Left forelimb (tissue), 1 donor: Measurements from ENCODE around the gene PRKAB1.

Source experiments
- DNase-seq: peaks from one replicate; pipeline ENCODE4 v3.0.0-alpha.2; 2018; ENCODE audit warnings: low spot score

The PRKAB1 gene

DNA sequence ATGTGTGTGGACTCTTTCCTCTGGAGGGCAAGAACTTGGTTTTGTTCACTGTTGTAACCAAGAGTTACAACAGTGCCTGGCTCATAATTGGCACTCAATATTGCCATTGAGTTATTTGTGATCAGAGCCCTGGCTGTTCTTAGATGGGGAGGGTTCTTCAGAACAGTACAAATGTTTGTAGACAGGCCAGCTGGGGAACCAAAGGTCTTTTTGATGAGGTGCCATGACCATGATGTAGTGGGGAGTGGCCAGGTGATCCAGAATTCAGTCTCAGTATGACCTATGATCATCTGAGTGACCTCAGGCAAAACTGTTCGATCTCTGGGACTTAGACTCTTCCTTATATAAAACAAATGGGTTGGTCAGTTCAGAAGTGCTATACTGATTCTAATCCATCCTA, 3.3 kb upstream of the PRKAB1 start:
- no peak for DNase-seq

- no peak for DNase-seq
These were observed 2.6 kb upstream of the PRKAB1 start for GRCh38 chr12:119665164-119665929.

DNA sequence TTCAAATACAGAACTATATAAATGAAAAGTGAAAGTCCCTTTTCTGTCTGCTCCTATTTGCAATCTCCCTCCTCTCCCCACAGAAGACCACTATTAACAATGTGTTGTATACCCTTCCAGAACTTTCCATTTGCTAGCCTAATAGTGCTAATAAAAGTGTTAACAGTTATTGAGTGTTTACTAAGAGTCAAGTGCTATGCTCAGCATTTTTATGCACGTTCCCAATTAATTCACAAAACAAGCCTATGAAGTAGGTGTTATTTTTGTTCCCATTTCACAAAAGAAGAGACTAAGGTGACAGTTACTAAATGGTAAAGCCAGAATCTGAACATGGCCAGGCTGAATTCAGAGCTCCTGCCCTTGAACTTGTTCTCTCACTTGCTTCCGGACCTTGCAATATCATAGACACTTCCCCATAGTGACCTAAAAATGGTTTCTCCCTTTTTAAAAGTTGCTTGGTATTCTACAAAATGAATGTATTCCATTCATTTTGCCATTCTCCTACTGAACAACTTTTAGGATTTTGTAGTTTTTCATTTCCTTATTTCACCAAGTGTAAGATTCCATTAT, 1.6 kb upstream of the PRKAB1 start:
- no peak for DNase-seq

DNA sequence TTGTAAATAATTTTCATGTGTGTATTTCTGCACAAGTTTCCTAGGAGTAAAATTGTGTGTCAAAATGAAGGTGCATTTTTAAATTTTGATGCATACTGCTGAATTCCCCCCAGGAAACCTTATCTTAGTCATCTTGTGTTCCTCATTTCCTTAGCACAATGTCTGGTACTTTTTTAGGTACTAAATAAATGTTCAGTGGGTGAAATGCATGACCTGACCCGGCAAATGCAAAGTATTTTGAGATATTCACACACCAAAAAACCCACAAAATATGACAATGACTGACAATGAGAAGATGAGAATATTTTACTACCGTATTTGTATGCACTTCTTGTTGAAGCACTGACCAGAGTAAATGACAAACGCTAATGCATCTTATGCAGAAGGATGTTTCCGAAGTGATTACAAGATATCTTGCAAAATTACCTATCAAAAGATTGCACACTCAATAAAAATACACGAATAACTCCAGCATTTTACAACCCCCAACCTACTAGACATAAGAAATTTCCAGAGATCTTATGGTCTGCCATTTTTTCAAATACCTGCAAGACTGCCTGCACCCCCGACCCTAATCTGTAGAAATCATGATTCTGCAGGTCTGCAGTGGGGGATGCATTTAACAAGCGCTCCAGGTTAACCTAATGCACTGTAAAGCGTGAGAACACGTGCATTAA, 895 bp upstream of the PRKAB1 start:
- DNase-seq: no peak

DNA sequence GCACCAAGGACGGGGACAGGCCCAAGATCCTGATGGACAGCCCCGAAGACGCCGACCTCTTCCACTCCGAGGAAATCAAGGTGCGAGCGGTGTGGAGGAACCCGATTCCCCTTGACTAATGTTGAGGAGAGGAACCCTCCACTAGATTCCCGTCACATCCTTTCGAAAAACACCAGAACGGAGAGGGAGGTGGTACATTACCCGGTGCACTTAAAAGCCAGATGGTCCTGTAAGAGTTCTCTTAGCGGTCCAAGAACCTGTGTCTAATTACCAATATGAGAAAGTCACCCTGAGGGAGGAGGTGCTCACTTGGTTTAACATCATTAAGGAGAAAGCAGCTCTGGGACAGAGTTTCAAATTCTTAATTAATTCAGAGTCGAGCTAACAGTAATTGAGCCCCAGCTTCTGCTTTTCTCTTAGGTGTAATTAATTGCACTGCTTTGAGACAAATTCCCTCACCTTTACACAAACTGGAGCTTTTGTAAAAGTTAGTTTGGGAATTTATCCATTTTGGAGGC, 450 bp downstream of the PRKAB1 start:
- no peak for DNase-seq

DNA sequence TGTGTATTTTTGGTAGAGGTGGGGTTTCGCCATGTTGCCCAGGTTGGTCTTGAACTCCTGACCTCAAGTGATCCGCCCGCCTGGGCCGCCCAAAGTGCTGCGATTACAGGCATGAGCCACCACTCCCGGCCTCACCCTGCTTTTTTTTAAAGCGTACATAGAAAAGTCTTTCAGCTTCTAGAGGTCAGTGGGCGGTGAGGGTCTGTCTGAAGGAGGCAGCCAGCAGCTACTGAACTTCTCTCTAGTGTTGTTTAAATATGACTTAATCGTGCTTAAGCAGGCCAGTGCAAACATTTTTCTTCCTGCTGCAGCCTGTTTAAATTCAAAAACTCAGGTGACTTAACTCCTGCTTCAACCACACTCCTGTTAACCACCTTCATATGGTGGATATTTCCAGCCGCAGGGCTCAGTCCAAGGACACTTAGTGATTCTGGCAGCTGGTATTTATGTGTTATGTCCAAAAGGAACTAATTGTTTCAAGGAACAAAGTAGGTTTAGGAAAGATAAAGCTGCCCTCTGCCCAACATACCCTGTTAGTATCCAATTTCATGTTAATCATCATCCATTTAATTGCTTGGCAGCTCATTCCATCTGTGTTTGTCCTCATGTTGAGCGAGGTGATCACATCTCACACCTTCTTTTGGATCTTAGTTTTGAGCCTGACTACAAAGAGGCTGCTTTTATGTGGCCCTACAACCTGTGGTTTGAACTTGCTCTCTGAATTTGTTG, 2.0 kb downstream of the PRKAB1 start:
- DNase-seq: no peak

DNA sequence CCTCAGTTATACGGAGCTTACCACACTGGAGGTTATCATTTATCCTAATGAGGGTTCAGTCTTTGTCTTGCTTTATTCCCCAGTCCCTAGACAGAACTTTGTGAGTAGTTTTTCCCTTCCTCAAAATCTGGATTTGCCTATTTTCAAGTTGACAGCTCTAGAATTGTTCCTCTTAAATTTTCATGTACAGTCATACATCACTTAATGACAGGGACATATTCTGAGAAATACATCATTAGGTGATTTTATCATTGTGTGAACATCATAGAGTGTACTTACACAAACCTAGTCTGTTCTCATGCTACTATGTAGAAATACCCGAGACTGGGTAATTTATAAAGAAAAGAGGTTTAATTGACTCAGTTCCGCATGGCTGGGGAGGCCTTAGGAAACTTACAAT, 3.1 kb downstream of the PRKAB1 start:
- no peak for DNase-seq

DNA sequence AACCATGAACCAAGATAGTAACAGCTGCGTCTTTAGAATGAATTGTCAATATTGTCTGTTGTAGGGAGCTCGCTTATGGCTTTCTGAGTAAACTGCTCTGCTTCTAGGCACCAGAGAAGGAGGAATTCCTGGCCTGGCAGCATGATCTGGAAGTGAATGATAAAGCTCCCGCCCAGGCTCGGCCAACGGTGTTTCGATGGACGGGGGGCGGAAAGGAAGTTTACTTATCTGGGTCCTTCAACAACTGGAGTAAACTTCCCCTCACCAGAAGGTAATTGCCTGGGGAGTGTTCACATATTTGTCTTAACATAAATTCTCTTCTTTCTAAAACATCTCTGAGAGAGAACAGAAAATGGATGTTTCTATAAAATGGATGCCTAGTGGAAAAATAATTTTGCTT, 4.3 kb downstream of the PRKAB1 start:
- no peak for DNase-seq

- no peak for DNase-seq
These were observed 5.7 kb downstream of the PRKAB1 start for GRCh38 chr12:119673634-119674033.

- no peak for DNase-seq
These were observed 6.6 kb downstream of the PRKAB1 start for GRCh38 chr12:119674560-119674959.

- no peak for DNase-seq
These were observed 8.1 kb downstream of the PRKAB1 start for GRCh38 chr12:119676022-119676421.

- no peak for DNase-seq
These were observed 8.6 kb downstream of the PRKAB1 start for GRCh38 chr12:119676573-119676972.

GRCh38 chr12:119678459-119678858, 10.5 kb downstream of the PRKAB1 start:
- DNase-seq: no peak

DNA sequence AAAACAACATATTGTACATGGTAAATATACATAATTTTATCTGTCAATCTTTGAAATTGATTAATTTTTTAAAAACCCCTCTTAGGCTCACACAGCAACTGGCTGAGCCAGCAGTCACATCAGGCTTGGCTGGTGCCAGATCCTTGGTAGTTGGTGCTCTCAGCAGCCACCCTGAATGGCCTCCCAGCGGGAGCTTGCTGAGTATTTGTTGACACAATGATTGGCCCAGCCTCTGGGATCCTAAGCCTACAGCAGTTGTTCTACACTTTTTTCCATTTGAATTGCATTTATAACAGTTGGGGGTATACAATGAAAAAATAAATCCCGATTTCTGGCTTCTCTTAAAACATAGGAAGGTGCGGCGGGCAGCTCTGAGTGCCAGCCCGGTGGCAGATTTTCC, 11.1 kb downstream of the PRKAB1 start:
- DNase-seq: no peak

- no peak for DNase-seq
These were observed 11.6 kb downstream of the PRKAB1 start for GRCh38 chr12:119679490-119679889.

GRCh38 chr12:119681111-119681510, 13.2 kb downstream of the PRKAB1 start:
- no peak for DNase-seq

GRCh38 chr12:119681728-119682638, 14.1 kb downstream of the PRKAB1 start:
- DNase-seq: no peak

- no peak for DNase-seq
These were observed 14.8 kb downstream of the PRKAB1 start for GRCh38 chr12:119682639-119683252.

- DNase-seq: no peak
These were observed 15.5 kb downstream of the PRKAB1 start for GRCh38 chr12:119683413-119683812.

GRCh38 chr12:119683816-119684215, 15.9 kb downstream of the PRKAB1 start:
- DNase-seq: no peak
